Mucosa of stomach (tissue), 1 donor: ENCODE data around the gene GATA5.
"Not testable (repeated sequence)": the region's sequence is repeated elsewhere in the genome, so short reads cannot be mapped to it uniquely, and the experiment has no call there.

ENCODE experiments used
- H3K27me3 ChIP-seq: one replicate; pipeline ENCODE4 v1.7.0; 2013; ENCODE audit warnings: mild to moderate bottlenecking, low read length; ENCODE audit not compliant: control insufficient read depth, insufficient read depth
- H3K36me3 ChIP-seq: one replicate; pipeline ENCODE4 v1.7.0; 2013; ENCODE audit warnings: low read length; ENCODE audit not compliant: control insufficient read depth, insufficient read depth
- H3K4me1 ChIP-seq: one replicate; pipeline ENCODE4 v1.7.0; 2013; ENCODE audit warnings: mild to moderate bottlenecking, low read length; ENCODE audit not compliant: control insufficient read depth, insufficient read depth
- H3K4me3 ChIP-seq: one replicate; pipeline ENCODE4 v1.7.0; 2013; ENCODE audit warnings: low read length
- H3K9ac ChIP-seq: one replicate; pipeline ENCODE4 v1.7.0; 2013; ENCODE audit warnings: mild to moderate bottlenecking, low read length, moderate library complexity
- H3K9me3 ChIP-seq: one replicate; pipeline ENCODE4 v1.7.0; 2013; ENCODE audit warnings: mild to moderate bottlenecking, low read length, moderate library complexity; ENCODE audit not compliant: control insufficient read depth
- donor health status: Pancreatic carcinoma.

The GATA5 gene

DNA sequence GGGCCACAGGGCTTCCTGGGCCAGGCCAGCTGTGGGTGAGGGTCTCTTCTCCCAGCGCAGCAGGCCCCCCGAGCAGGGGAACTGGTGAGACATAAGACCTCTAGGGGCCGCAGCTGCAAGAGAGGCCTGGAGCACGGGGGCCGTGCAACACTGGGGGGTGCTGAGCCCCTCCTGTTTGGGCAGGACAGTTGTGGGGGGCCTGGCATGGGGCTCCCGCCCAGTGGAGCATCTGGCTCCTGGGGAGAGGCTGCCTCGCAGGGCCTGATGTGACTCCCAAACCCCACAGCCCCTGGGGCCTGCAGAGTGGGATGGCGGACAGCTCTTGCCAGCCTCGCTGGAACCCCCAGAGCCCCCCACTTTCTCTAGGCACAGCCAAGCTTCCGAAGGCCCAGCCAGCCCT, 16.9 kb upstream of the GATA5 start:
- Histone ChIP-seq H3K36me3 (no peaks in the 10 kb centered on the region), H3K4me1 (peaks cover 39% of the 10 kb centered on the region), H3K27me3 (peaks cover 22% of the 10 kb centered on the region), H3K4me3 (no peak overlapping the region), H3K9ac (no peak overlapping the region), H3K9me3 (no peaks in the 10 kb centered on the region)

DNA sequence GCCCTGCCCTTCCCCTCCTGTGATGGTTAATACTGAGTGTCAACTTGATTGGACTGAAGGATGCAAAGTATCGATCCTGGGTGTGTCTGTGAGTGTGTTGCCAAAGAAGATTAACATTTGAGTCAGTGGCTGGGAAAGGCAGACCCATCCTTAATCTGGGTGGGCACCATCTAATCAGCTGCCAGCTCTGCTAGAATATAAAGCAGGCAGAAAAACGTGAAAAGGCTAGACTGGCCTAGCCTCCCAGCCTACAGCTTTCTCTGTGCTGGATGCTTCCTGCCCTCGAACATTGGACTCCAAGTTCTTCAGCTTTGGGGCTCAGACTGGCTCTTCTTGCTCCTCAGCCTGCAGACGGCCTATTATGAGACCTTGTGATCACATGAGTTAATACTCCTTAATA, 15.0 kb upstream of the GATA5 start:
- not testable (repeated sequence) for H3K4me3 ChIP-seq, H3K9me3 ChIP-seq, H3K36me3 ChIP-seq, H3K9ac ChIP-seq
- Histone ChIP-seq H3K4me1 (peaks cover 53% of the 10 kb centered on the region), H3K27me3 (peaks cover 23% of the 10 kb centered on the region)

DNA sequence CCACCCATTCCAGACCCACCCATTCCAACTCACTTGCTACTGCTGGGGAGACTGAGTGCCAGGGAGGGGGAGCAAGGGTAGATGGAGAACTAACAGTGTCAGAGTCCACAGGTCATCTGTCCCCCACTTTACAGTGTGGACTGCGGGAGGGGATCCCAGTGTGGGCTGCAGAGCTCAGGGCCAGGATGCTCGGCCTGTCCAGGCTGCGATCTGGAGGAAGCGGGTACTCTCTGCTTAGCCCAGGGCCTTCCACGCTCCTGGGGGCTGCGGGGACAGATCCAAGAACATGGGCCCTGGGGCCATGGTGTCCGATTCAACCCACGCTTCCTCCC, 14.1 kb upstream of the GATA5 start:
- no peaks in the 10 kb centered on the region for H3K9me3 ChIP-seq
- H3K4me1 ChIP-seq = peaks cover 62% of the 10 kb centered on the region
- H3K4me3 ChIP-seq = no peak overlapping the region
- H3K36me3 ChIP-seq = no peaks in the 10 kb centered on the region
- no peak overlapping the region for H3K9ac ChIP-seq
- H3K27me3 ChIP-seq = peaks cover 31% of the 10 kb centered on the region

DNA sequence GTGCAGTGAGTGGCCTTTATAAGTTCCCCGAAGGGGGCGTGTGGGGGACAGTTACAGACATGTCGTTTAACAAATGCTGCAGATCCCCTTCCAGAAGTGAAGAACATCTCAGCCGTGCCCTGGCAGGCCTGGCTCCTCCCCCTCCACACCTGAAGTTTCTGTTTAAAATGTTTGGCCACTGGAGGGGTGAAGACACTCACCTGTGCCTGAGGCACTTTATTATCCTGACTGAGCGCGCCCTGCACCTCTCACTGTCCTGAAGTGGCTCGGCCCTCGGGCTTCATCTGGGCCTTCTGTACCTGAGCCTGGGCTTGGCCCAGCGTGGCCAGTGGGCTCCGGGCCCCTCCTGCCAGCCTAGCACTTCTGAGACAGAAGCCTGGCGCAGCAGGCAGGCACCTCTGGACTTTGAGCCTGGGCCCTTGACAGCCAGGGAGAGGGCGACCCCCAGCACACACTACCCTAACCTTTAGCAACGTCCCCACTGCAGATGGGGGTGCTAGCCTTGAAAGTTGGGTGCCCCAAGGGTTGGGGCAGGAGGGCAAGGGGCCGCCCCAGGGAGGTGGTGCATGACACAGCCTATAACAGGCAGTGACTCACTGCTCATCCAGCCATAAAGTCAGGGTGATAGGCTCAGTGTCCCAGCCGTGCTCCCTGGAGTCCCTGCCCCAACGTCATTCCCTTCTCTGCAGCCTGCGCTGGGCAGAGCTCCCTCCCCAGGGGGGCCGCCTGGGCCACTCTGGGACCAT, 13.6 kb upstream of the GATA5 start:
- Histone ChIP-seq H3K27me3 (peaks cover 31% of the 10 kb centered on the region), H3K9ac (no peak overlapping the region), H3K4me1 (peaks cover 67% of the 10 kb centered on the region), H3K4me3 (no peak overlapping the region), H3K36me3 (no peaks in the 10 kb centered on the region), H3K9me3 (no peaks in the 10 kb centered on the region)

DNA sequence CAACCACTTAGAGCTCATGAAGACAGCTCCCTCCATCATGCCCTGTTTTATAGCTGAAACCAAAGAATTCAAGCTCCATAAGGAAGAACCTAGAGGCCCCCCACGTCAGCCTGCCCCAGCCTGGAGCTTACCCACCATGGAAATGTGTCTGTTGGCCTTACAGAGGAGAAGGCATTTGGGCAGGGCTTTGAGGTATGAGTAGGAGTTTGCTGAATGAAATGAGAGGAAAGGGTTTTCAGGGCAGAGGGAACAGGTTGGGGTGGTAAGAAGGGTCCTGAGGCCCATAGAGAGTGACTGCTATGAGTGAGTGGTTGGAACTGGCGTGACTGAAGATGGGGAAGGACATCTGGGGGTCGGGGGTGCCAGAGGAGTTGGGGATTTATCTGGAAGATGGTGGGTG, 12.7 kb upstream of the GATA5 start:
- H3K4me3 ChIP-seq = no peak overlapping the region
- H3K4me1 ChIP-seq = peaks cover 71% of the 10 kb centered on the region
- no peaks in the 10 kb centered on the region for H3K9me3 ChIP-seq
- H3K9ac ChIP-seq = no peak overlapping the region
- peaks cover 31% of the 10 kb centered on the region for H3K27me3 ChIP-seq
- no peaks in the 10 kb centered on the region for H3K36me3 ChIP-seq

DNA sequence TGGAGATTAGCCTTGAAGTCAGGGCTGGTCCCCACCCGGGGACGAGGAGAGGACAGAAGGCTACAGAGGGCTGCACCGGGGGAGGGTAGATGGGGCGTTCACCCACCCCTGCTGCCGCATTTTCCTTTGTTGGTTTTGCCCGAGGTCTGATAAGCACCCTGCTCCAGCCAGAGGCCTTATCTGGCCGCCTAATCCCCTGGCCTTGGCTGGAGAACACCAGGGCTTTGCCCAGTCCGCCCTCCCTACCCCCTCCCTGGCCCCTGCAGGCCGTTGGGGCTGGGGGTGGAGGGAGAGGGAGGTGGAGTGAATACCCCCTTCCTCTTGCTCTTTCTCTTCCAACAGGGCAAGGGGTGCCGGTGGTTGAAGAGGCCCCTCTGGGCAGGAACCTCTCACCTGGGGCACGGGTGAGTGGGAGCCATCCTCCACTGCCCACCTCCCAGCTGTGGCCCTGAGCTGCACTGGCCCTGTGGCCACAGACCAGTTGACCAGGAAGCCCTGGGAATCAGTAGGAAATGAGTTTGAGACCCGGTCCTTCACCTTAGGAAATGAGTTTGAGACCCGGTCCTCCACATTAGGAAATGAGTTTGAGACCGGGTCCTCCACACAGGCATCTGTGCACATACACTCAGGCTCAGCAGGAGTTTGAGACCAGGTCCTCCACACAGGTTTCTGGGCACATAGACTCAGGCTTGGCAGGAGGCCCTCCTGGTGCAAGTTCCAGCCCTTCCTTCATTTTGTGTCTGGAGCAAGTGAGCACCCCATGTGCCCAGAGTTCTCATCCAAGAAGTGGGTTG, 12.0 kb upstream of the GATA5 start:
- Histone ChIP-seq H3K36me3 (no peaks in the 10 kb centered on the region), H3K4me3 (no peak overlapping the region), H3K4me1 (peaks cover 69% of the 10 kb centered on the region), H3K9ac (no peak overlapping the region), H3K9me3 (no peaks in the 10 kb centered on the region), H3K27me3 (peaks cover 33% of the 10 kb centered on the region)

DNA sequence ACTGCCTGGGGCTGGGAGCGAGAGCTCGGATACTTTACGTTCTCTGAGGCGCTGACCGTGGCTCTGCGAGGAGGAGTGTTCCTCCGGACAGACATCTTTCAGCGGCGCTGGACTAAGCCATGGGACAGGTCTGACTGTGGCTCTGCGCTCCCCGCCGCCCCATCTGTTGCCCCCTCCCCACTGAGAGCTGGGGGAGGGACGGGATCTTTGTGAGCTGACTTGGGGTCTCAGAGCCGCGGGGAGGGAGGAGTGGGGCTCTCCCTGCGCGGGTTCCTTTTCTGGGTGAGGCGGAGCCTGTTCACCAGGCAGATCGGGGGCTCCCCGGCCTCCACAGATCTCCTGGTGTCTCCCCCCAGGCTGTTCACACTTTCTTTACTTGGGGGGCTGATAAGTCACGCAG, 11.3 kb upstream of the GATA5 start:
- Histone ChIP-seq H3K9ac (no peak overlapping the region), H3K4me1 (peaks cover 76% of the 10 kb centered on the region), H3K4me3 (no peak overlapping the region), H3K36me3 (no peaks in the 10 kb centered on the region), H3K9me3 (no peaks in the 10 kb centered on the region), H3K27me3 (peaks cover 32% of the 10 kb centered on the region)

DNA sequence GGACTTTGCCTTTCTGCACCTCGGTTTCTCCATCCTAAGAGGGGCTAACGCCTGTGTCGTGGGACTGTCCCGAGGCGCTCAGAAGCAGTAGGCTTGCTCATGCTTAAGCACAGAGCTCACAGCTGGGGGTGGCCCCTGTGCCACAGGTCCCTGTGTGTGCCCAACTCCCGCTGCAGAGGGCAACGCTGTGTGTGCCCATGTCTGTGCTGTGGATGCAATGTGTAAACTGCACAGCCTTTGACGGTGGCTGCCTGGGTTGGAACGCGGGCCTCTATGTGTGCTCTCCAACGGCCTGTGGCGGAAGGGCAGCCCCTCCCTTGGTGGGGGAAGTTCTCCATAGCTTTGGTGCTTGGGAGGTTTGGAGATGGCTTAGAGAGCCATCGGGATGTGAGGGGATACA, 10.7 kb upstream of the GATA5 start:
- Histone ChIP-seq H3K9ac (no peak overlapping the region), H3K4me3 (no peak overlapping the region), H3K27me3 (peaks cover 38% of the 10 kb centered on the region), H3K9me3 (no peaks in the 10 kb centered on the region), H3K4me1 (peaks cover 82% of the 10 kb centered on the region), H3K36me3 (no peaks in the 10 kb centered on the region)

DNA sequence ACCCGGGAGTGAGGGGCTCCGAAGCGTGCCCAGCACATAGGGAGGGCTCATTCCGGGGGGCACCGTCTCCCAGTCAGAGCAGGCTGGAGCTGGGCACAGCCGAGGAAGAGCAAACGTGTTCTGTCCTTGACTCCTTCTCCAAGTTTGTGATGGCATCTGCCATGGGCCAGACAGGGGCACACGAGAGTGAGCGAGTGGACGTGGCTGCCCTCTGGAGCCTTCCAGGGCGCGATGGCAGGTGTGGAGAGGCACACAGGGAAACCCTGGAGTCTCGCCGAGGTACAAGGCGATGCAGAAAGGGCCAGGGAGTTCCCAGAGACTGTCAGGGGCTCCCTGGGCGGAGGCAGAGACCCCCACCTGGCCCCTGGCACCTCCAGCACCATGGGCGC, 9.9 kb upstream of the GATA5 start:
- Histone ChIP-seq H3K27me3 (peaks cover 46% of the 10 kb centered on the region), H3K9ac (no peak overlapping the region), H3K36me3 (no peaks in the 10 kb centered on the region), H3K4me3 (no peak overlapping the region), H3K4me1 (peaks cover 83% of the 10 kb centered on the region), H3K9me3 (no peaks in the 10 kb centered on the region)

DNA sequence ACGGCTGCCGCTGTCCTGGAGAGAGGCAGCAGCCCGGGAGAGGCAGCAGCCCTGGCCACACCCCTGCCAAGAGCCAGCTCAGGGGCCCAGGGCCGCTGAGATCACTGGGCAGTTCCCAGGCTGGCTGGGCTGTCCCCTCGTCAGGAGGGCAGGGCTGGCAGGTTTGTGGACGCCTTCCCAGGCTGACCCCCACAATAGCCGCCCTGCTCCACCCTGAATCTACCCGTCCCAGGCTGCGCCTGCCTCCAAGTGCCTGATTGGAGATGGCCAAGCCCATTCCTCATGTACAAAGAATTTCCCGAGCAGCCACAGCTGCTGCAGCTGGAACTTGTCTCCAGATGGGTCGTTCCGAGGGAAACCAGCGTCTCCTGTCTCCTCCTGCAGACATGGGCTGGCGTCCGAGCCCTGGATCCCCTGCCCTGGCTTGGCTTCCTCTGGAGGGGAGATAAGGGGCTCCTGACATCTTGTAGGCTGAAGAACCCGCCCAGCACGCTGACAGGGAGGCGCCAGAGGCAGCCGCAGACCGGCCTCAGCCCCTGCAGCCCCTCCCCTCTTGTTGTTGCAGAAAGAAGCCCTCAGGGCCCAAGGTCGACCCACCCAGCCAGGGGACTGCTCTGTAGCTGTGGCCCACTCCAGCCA, 9.4 kb upstream of the GATA5 start:
- Histone ChIP-seq H3K4me3 (no peak overlapping the region), H3K9ac (no peak overlapping the region), H3K27me3 (peaks cover 46% of the 10 kb centered on the region), H3K4me1 (peaks cover 85% of the 10 kb centered on the region), H3K36me3 (no peaks in the 10 kb centered on the region), H3K9me3 (no peaks in the 10 kb centered on the region)

DNA sequence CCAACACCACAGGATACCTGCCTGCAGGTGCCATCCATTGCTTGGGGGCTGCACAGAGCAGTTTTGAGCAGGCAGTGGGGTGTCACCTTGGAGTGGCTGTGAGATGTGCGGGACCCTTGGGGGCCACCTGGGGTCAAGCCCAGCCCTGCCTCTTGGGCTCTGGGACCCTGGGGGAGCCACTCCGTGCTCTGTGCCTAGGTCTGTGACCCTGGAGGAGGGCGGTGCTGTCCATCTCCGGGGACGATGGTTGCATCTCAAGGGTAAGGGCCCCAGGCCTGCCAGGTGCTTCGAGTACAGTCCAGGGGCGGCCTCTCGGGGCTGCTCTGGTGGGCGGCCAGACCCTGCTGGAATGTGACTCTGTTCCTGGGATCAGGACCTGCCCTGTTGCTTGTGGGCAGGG, 8.7 kb upstream of the GATA5 start:
- H3K27me3 ChIP-seq = peaks cover 47% of the 10 kb centered on the region

More for the DNA sequence above, 8.7 kb upstream of the GATA5 start:
- H3K9ac ChIP-seq = no peak overlapping the region
- no peak overlapping the region for H3K4me3 ChIP-seq
- peaks cover 79% of the 10 kb centered on the region for H3K4me1 ChIP-seq
- H3K36me3 ChIP-seq = no peaks in the 10 kb centered on the region
- no peaks in the 10 kb centered on the region for H3K9me3 ChIP-seq
